Adipocyte (in vitro differentiated cells): ENCODE results near the gene TSLP.

Source experiments
- DNase-seq: peaks from one replicate; pipeline ENCODE4 v3.0.0-alpha.2; 2015; ENCODE audit warnings: low read depth
- H3K27me3 ChIP-seq: replicated peaks from 2 replicates; pipeline ENCODE4 v1.7.0; 2013; ENCODE audit warnings: mild to moderate bottlenecking, low read length, moderate library complexity; ENCODE audit not compliant: control insufficient read depth, insufficient read depth
- H3K36me3 ChIP-seq: 2 replicates; pipeline ENCODE4 v1.7.0; 2013; ENCODE audit warnings: low read length, mild to moderate bottlenecking, moderate library complexity; ENCODE audit not compliant: control insufficient read depth, insufficient read depth, severe bottlenecking
- H3K4me1 ChIP-seq: 2 replicates; pipeline ENCODE4 v1.7.0; 2013; ENCODE audit warnings: mild to moderate bottlenecking, low read length, moderate library complexity; ENCODE audit not compliant: control insufficient read depth, insufficient read depth
- H3K4me3 ChIP-seq: 2 replicates; pipeline ENCODE4 v1.7.0; 2013; ENCODE audit warnings: mild to moderate bottlenecking, low read length, moderate library complexity
- H3K9ac ChIP-seq: 2 replicates; pipeline ENCODE4 v1.7.0; 2013; ENCODE audit warnings: mild to moderate bottlenecking, low read length, moderate library complexity
- H3K9me3 ChIP-seq: 2 replicates; pipeline ENCODE4 v1.7.0; 2013; ENCODE audit warnings: mild to moderate bottlenecking, low read length, moderate library complexity; ENCODE audit not compliant: control insufficient read depth

TSLP gene

GRCh38 chr5:111070272-111071134, 1.0 kb upstream of the TSLP start:
- H3K9ac ChIP-seq, result no peak overlapping the region
- no peaks in the 10 kb centered on the region for H3K27me3 ChIP-seq
- DNase-seq, result no peak
- peaks cover 27% of the 10 kb centered on the region for H3K4me1 ChIP-seq
- H3K36me3 ChIP-seq, result no peaks in the 10 kb centered on the region
- H3K4me3 ChIP-seq, result peak overlapping the region; percentile 68
- no peaks in the 10 kb centered on the region for H3K9me3 ChIP-seq

DNA sequence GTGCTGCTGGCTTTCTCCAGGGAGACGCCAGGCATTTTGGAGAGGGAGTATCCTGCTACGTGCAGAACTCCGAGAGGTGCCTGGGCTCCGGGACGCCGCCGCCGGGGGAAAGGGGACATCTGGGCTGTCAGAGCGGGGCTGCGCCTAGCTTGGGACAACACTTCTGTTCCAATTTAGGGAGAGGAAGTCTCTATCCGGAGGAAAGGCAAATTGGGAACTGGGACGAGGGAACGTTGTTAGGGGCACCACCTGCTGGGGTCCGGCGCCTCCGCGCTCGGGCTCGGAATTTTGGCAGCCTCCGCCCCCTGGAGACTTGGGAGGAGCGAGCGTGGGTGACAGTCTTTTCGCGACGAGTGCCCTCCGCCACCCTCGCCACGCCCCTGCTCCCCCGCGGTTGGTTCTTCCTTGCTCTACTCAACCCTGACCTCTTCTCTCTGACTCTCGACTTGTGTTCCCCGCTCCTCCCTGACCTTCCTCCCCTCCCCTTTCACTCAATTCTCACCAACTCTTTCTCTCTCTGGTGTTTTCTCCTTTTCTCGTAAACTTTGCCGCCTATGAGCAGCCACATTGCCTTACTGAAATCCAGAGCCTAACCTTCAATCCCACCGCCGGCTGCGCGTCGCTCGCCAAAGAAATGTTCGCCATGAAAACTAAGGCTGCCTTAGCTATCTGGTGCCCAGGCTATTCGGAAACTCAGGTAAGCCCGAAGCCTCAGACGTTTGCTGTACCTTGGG, 1.6 kb downstream of the TSLP start:
- H3K36me3 ChIP-seq, result no peaks in the 10 kb centered on the region
- no peaks in the 10 kb centered on the region for H3K9me3 ChIP-seq
- no peaks in the 10 kb centered on the region for H3K27me3 ChIP-seq
- H3K9ac ChIP-seq, result peak overlapping the region; percentile 80
- DNase-seq, result peak; percentile 65
- peaks cover 42% of the 10 kb centered on the region for H3K4me1 ChIP-seq
- peak overlapping the region; percentile 91 for H3K4me3 ChIP-seq

DNA sequence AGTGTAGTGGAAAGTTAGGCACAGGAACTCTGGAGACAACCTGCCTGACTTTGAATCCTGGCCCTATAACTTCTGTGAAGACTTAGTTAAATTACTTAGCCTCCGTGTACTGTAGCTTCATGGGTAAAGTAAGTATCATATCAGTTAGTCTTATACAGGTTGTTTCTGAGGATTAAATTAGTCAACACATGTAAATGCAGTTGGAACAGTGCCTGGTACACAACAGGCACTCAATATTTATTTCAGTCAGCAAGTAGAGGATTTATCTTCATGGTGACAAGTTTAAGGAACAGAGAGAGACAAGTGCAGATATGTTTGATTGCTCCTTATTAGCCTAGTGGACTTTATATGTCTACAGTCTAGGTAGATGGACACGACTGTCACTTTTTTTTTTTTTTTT, 2.7 kb downstream of the TSLP start:
- DNase-seq, result no peak
- H3K9me3 ChIP-seq, result no peaks in the 10 kb centered on the region
- H3K9ac ChIP-seq, result peak overlapping the region; percentile 80
- peak overlapping the region; percentile 91 for H3K4me3 ChIP-seq
- peaks cover 42% of the 10 kb centered on the region for H3K4me1 ChIP-seq
- H3K27me3 ChIP-seq, result no peaks in the 10 kb centered on the region
- no peaks in the 10 kb centered on the region for H3K36me3 ChIP-seq

GRCh38 chr5:111075520-111075919, 4.0 kb downstream of the TSLP start:
- Histone ChIP-seq H3K9me3 (no peaks in the 10 kb centered on the region), H3K36me3 (no peaks in the 10 kb centered on the region), H3K9ac (no peak overlapping the region), H3K27me3 (no peaks in the 10 kb centered on the region), H3K4me3 (peak overlapping the region; percentile 55), H3K4me1 (peaks cover 36% of the 10 kb centered on the region)
- DNase-seq, result peak; percentile 87

GRCh38 chr5:111076091-111076490, 4.6 kb downstream of the TSLP start:
- Histone ChIP-seq H3K27me3 (no peaks in the 10 kb centered on the region), H3K4me1 (peaks cover 33% of the 10 kb centered on the region), H3K9me3 (no peaks in the 10 kb centered on the region), H3K4me3 (peak overlapping the region; percentile 55), H3K36me3 (no peaks in the 10 kb centered on the region), H3K9ac (no peak overlapping the region)
- DNase-seq, result peak; percentile 51

DNA sequence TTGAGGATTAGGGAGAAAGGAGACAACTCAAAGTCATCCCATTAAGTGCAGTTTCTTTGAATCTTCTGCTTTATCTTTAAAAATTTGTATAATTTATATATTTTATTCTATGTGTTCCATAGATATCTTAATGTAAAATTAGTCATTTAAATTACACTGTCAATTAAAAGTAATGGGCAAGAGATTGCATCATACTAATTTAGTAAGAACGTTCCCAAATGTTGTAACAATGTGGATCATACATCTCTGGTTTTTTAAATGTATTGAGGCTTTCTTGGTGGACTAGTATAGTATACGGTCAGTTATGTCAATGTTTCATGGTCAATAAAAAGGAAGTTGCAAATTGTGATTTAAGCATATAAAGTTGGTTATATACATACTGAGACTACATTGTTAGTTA, 6.2 kb downstream of the TSLP start:
- Histone ChIP-seq H3K4me3 (no peak overlapping the region), H3K36me3 (no peaks in the 10 kb centered on the region), H3K27me3 (no peaks in the 10 kb centered on the region), H3K9me3 (no peaks in the 10 kb centered on the region), H3K4me1 (peaks cover 33% of the 10 kb centered on the region), H3K9ac (no peak overlapping the region)
- DNase-seq, result no peak

- Histone ChIP-seq H3K4me3 (no peak overlapping the region), H3K27me3 (no peaks in the 10 kb centered on the region), H3K9ac (no peak overlapping the region), H3K4me1 (peaks cover 20% of the 10 kb centered on the region), H3K36me3 (no peaks in the 10 kb centered on the region), H3K9me3 (no peaks in the 10 kb centered on the region)
- no peak for DNase-seq
Measured at GRCh38 chr5:111079846-111080245, 8.3 kb downstream of the TSLP start.

GRCh38 chr5:111083323-111083722, 11.8 kb downstream of the TSLP start:
- Histone ChIP-seq H3K4me3 (no peak overlapping the region), H3K9ac (no peak overlapping the region), H3K36me3 (no peaks in the 10 kb centered on the region), H3K9me3 (no peaks in the 10 kb centered on the region), H3K27me3 (no peaks in the 10 kb centered on the region), H3K4me1 (no peaks in the 10 kb centered on the region)
- no peak for DNase-seq

DNA sequence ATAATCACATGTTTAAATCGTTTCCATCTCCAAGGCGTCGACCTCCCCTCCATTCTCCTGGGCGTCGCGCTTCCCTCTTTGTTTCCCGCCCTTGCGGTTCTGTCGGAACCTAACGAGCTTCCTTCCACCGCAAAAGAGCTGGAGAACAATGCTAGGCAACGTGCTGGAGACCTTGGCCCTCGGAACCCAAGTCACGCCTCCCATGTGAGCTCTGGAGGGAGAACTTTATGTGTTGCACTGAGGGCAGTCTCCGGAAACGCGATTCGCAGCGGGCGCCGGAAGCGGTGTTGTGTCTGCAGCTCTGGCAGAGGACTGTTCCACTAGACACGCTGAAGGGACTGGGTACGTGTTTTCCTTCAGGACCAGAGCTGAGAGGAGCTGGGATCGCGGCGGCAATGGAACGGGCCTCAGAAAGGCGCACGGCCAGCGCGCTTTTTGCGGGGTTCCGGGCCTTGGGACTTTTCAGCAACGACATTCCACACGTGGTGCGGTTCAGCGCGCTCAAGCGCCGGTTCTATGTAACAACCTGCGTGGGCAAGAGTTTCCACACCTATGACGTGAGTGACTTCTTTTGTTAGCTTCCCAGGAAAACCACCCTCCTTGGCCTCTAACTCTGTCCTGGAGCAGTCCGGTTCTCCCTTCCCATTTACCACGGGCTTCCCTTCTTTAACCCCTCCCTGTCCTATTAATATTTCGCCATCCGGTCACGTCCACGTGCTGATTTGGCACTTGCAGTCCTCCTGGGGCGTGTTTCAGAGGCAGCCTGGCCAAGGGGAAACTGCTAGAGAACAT, 20.7 kb downstream of the TSLP start, which contains the start of gene WDR36:
Gene WDR36, plus strand, starts transcription at position 287 of the 792 bp plus-strand sequence. Its CDS starts 109 bp downstream, at position 396.
- Histone ChIP-seq H3K27me3 (no peaks in the 10 kb centered on the region), H3K36me3 (peaks cover 17% of the 10 kb centered on the region), H3K9me3 (no peaks in the 10 kb centered on the region), H3K9ac (peak within 1 kb of the TSS; percentile 94), H3K4me1 (peaks cover 16% of the 10 kb centered on the region), H3K4me3 (peak within 1 kb of the TSS; percentile 96)
- peak; percentile 96 for DNase-seq

GRCh38 chr5:111095982-111096381, 24.5 kb downstream of the TSLP start:
- Histone ChIP-seq H3K4me3 (no peak overlapping the region), H3K9ac (no peak overlapping the region), H3K36me3 (peaks cover 42% of the 10 kb centered on the region), H3K4me1 (peaks cover 25% of the 10 kb centered on the region), H3K9me3 (no peaks in the 10 kb centered on the region), H3K27me3 (no peaks in the 10 kb centered on the region)
- DNase-seq, result no peak
